ENCODE results near the gene KRT86.
"Not testable (repeated sequence)": the region's sequence is repeated elsewhere in the genome, so short reads cannot be mapped to it uniquely, and the experiment has no call there.

KRT86 gene

DNA sequence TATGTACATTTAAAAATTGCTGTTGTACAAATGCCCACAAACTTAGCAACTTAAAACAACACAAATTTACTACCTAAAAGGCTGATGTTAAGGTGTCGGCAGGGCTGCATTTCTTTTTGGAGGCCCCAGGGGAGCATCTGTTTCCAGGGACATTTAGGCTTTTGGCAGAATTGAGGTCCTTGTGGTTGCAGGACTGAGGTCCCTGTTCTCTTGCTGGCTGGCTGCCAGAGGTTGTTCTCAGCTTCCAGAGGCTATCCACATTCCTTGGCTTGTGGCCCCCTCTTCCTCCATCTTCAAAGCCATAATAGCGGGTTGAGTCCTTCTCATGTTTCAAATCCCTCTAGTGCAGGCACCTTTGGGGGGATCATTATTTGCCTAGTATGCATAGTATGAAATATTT, 69.1 kb downstream of the KRT86 start:
- DNase-seq, result no peak

DNA sequence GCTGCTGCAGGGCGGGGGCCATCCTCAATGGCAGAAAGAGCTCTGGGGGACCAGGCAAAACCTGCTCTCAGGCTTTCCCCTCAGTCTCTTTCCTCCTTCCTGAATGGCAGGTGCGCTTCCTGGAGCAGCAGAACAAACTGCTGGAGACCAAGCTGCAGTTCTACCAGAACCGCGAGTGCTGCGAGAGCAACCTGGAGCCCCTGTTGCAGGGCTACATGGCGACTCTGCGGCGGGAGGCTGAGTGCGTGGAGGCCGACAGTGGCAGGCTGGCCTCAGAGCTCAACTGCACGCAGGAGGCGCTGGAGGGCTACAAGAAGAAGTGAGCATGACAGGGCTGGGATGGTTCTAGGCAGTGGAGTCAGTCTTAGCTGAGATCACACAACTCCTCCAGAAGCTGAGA, 69.7 kb downstream of the KRT86 start:
- no peak for DNase-seq

- not testable (repeated sequence) for DNase-seq
Measured at GRCh38 chr12:52345041-52345440, 70.6 kb downstream of the KRT86 start.

DNA sequence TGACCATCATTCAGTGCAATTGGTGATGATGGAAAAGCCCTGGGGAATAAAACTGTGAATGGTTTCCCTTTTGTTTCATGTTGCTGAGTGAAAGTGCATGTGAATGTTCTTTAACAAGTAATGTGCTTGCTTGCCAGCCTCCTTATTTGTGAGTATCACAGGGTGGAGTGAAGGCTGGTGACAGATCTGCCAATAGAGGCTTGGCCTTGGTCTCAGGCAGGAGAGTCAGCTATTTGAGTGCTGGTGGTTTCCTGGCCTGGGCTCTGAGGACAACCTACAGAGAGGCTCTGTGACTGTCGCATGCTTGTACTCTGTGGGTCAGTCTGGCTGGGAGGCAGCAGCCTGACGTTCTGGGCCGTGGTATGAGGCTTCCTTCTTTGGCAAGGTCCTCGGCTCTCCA, 72.1 kb downstream of the KRT86 start:
- no peak for DNase-seq

DNA sequence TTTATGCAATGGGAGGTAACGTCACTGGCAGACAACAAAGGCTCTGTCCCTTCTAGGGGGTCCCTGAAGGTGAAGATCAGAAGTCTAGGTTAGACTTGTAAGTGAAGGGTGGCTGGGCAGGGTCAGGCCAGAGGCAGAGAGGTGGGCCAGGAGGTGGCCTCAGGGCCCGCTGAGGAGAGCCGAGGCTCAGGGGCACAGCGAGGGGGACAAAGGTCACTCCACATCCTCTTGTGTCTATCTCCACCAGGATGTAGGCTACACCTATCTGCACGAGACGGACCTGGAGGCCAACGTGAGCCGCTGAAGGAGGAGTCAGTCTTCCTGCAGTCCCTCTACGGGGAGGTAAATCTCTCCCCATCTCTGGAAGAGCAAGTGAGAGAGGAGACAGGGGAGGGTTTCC, 72.6 kb downstream of the KRT86 start:
- no peak for DNase-seq

GRCh38 chr12:52347551-52348510, 73.4 kb downstream of the KRT86 start:
- no peak for DNase-seq

DNA sequence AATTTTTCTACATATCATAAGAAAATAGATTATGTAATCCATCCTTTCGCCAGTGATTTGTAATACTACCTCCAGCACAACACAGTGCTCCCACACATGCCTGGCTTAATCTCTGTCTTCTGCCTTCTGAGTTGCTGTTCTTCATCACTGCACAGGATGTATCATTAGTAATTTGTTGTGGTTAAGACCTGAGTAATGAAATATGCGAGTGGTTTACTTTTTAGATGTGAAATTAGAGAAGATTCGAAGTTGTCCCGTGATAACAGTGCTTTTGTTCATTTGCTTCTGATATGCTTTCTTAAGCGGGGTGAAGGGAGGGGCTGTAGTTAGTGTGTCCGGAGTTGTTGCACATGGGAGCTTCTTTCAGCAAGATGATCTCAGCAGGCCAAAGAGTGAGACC, 74.8 kb downstream of the KRT86 start:
- DNase-seq, result no peak

DNA sequence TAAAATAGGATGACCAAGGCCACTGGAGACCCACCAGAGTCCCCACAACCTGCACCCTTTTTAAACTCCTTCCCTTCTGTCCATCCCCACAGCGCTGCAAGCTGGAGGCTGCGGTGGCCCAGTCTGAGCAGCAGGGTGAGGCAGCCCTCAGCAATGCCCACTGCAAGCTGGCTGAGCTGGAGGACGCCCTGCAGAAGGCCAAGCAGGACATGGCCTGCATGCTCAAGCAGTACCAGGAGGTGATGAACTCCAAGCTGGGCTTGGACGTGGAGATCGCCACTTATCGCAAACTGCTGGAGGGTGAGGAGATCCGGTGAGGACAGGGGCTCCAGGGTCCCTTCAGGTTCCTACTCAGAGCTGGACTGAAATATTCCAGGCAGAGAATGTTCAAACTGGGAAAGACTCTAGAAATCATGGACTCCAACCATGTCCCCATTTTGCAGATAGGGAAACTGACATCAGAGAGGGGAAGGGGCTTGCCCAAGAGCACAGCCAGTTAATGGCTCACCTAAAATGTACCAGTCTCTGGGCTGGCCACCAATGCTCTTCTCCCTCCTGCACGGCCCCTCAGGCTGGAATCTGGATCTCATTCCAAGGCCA, 75.7 kb downstream of the KRT86 start:
- DNase-seq, result no peak

GRCh38 chr12:52350786-52351185, 76.3 kb downstream of the KRT86 start:
- DNase-seq, result no peak

DNA sequence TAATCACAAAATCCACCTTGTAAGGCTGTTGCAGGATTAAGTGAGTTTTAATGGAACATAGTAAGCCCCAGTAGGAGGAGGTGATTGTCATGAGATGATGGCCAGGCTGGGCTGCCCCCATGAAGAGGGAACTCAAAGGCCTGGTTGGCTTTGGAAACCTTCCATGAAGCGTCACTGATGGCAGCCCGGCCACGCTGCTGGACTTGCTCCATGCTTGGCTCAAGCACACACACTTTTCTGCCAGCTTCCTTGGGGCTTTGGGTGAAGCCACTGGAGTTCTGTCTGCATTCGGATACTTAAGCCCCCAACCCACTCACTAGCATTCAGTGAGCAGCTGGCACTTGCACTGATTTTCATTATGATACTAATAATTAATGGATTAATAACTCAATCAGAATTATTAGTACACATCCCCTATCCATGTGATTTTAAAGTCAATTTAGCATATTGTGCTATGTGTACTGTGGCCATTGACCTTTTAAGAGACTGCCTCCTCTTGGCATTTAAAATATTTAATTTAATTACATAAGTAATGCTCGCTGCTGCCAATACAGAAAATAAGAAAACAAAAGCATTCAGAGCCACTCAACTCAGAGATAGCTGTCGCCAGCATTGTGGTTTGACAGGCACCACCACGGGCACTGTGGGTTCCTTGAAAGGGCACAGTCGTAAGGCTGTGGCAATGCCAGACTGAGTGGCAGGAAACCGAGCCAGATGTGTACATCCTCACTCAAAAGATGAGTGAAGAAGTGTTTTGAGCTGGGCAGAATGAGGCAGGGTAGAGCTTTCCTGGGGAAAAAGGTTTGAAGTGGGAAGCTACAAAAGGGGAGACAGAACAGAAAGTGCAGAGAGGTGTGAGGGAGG, 77.0 kb downstream of the KRT86 start:
- DNase-seq, result no peak

- DNase-seq, result no peak
Measured at GRCh38 chr12:52352951-52353350, 78.5 kb downstream of the KRT86 start.

DNA sequence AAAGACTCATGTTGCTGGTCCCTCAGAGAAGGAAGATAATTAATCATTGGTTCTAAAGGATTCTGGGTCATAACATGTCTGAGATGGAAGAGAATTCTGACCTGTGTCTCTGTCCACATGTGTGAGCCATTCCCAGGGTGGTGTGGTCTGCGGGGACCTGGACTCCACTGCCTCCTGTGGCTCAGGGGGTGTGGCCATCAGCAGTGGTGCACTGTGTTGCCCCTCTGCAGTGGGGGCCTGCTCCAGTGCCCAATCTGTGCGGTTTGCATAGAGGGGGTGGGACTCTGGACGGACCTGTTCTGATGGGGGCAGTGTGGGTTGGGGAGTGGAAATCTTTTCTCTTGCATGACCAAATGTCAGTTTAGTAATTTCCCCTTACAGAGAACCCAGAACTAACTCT, 79.3 kb downstream of the KRT86 start:
- no peak for DNase-seq

DNA sequence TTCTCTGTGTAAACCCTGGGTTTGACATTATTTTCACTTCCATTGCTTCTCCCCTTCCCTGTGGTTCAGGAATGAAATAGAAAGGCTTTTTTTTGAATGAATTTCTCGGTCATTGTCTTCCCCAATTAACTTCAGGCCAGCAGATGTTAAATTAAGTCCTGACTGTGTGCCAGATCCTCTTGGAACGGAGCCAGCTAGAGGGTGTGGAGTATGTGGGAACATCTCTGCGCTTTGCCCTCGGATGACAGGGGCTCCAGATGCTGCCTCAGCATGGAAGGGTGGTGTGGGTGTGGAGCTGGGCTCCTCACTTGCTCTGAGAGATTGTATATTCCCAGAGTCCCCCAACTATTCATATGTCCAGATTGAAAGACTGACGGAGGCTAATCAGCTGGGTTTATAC, 79.8 kb downstream of the KRT86 start:
- peak in 1 of 2 experiments; percentile 82 for DNase-seq

DNA sequence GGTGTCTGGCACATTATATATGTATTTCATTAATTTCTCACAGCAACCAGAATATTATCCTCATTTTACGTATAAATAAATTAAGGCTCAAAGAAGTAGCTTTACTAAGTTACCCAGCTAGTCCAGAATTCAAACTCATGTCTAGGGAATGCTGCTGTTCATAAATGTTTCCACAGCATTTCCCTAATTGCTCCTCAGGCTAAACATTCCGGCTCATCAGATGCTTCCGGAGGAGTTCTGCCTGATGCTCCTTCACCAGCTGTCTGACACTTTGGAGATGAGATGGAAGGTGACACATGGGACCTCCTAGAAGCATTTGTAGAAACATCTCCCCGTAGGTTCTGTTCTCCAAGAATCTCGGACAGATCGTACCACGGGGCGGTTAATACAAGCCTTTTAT, 80.7 kb downstream of the KRT86 start:
- no peak for DNase-seq

DNA sequence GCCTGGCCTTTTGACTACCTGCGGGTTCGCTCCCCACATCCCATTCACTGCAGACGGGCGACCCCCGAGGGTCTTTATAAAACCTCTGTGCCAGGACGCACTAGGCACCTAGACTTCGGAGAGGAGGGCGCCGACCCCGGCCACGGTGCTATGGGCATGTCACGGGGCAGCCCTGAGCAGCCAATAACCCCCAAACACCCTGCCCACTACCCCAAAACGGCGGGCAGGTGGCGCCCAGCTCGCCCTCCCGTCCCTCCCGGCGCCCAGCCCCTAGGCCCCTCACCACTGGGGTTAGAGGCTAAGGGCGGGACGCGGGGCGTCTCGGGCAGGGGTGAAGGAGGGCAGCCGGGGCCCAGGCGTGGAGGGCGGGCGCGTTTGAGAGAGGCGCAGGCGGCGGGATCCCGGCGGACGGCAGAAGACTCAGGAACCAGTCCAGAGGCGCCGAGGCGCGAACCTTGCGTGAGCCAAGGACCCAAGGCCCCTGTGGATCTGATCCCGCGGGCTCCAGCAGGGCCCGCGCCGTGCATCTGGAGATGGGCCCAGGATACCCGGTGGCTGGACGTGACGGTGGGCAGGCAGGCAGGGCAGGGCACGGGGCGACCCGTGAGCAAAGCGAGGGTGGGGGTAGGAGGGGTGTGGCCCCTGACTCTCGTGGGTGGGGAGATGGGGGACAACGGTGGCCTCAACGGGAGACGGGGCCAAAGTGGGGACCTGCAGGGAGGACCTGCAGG, 81.8 kb downstream of the KRT86 start:
- DNase-seq, result no peak

DNA sequence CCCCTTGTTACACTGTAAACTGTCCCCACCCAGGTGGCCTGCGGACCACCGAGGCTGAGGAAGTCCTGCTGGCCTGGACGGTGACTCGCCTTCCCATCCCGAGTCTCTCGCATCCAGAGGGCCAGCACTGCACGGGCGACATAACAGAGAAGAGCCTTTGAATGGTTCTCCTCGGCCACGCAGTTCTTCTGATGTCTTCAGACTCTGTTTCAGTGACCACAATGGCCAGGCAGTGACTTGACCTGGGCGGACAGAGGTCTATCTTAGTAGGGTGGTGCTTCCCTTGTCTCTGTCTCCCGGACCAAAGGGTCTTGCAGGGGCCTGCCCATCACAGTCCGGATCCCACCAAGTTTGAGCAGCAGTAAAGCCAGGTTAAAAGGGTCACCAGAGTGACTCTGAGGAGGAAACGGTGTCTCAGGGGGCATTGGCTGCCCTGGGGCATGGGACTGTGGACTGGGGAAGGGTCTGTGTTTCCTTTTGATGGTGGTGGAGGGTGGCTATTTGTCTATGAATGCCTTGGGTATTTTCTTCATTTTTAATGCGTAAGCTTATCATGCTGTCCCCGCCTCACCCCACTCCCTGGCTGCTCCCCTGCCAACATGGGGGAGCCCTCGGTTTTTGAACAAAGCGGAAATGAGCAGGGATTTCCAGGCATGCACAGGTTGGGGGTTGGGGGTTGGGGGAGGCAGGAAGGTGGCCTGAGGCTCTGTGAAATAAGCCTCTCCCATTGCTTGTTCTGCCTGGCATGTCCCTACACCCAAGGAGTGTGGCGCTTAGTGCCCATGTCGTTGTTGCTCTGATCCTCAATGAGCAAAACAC, 82.5 kb downstream of the KRT86 start:
- DNase-seq, result no peak
